ENCODE data around the gene NR2C2AP.

DNA sequence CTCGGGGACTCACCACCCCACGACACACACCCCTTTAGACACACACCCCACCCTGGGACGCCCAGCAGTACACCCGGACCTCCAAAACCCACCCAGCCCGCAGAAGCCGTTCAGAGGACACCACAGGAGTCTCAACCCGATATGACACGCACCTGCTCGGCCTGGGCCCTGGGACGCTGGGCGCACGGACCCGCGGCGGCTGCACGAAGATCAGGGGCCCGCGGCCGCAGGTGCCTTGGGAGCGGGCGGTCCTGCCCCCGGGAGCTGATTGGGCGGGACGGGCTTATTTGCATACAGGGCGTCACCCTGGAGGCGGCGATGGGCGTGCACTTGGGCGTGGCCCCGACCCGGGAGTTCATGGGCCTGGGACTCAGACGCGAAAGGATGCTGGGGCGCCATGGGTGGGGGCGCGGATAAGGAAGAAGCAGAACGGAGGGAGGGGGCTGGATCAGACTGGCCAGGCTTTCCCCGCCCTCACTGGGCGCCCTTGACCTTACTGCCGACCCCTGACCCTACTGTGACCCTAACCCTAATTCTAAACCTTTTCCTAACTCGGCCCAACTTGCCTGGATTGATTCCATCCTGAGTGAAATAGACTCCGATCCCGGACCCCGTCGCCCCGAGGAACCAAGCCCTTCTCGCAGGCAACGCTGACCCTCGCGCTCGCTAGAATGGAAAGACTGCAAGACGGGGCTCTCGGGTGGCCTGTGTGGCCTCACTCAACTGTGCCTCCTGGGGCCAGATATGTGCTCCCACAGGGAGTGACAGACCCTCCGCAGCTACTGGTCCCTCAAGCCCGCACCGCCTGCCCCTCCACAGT is 33.0 kb downstream of the NR2C2AP start, which contains the start of gene MEF2B:
- TF ChIP-seq, protein P1, sequence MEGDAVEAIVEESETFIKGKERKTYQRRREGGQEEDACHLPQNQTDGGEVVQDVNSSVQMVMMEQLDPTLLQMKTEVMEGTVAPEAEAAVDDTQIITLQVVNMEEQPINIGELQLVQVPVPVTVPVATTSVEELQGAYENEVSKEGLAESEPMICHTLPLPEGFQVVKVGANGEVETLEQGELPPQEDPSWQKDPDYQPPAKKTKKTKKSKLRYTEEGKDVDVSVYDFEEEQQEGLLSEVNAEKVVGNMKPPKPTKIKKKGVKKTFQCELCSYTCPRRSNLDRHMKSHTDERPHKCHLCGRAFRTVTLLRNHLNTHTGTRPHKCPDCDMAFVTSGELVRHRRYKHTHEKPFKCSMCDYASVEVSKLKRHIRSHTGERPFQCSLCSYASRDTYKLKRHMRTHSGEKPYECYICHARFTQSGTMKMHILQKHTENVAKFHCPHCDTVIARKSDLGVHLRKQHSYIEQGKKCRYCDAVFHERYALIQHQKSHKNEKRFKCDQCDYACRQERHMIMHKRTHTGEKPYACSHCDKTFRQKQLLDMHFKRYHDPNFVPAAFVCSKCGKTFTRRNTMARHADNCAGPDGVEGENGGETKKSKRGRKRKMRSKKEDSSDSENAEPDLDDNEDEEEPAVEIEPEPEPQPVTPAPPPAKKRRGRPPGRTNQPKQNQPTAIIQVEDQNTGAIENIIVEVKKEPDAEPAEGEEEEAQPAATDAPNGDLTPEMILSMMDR (conservative IDR thresholded peaks at IDR 0.05; ENCODE audit: low read depth, low read length), result no peak
- TF ChIP-seq EZH2 (IDR thresholded peaks at IDR 0.05; ENCODE audit: borderline replicate concordance, low read depth, low read length, poor library complexity, severe bottlenecking), result no peak
